ENCODE results near the gene PKD1L1.

- TF ChIP-seq CTCF (IDR thresholded peaks at IDR 0.05) (no peak), EZH2 (IDR thresholded peaks at IDR 0.05; ENCODE audit: borderline replicate concordance, insufficient read depth, low read depth, low read length, poor library complexity, severe bottlenecking) (no peak)
Measured at GRCh38 chr7:47933215-47933614, 15.1 kb downstream of the PKD1L1 start.

All from B cell (primary cell).